GM23338 (cell line): ENCODE measurements around the gene DCAF5. TPM values are rescaled to one million over a fixed set of nuclear protein-coding genes. Genes with fewer than 3 reads are reported as not detected.

Experiments used
- polyA plus RNA-seq: library from polyadenylated mRNA; unstranded; fragments of >200 nt; fragmentation: Nextera tagmentation; extraction: Ambion mirVana; gene quantifications from 2 replicates; pipeline ENCODE4 v1.2.1, GENCODE V29; 2016
- small RNA-seq: library from RNA; depleted of rRNA; stranded (forward); fragments of <200 nt; gene quantifications from one replicate; pipeline ENCODE3, GENCODE V24; 2014; ENCODE audit warnings: low replicate concordance
- total RNA-seq: library from RNA; depleted of rRNA; stranded (reverse); fragments of >200 nt; shearing (Covaris generic); gene quantifications from 2 replicates; pipeline ENCODE4 v1.2.3, GENCODE V29; 2014; rRNA removed

Gene DCAF5
- total and polyA plus RNA-seq, 2 experiments from 2014 or later, result 14.0 to 15.2 TPM

Small RNA genes within 50 kb of the gene (small RNA-seq; reads per million reads assigned to genes)
- gene RF00019, result not detected
- gene RPS29P1, result not detected

Other genes starting within 250 kb of the DCAF5 start
- 257 and 280 TPM in 2 replicates for gene ACTN1, start 173.8 kb downstream of the DCAF5 start, total RNA-seq
- 121 and 129 TPM in 2 replicates for gene ACTN1, start 173.8 kb downstream of the DCAF5 start, polyA plus RNA-seq
- 20.9 and 23.3 TPM in 2 replicates for gene EXD2, start 38.4 kb upstream of the DCAF5 start, total RNA-seq
- 9.9 and 10.3 TPM in 2 replicates for gene EXD2, start 38.4 kb upstream of the DCAF5 start, polyA plus RNA-seq
- 2.9 and 5.3 TPM in 2 replicates for gene GALNT16, start 107.0 kb upstream of the DCAF5 start, total RNA-seq
- gene GALNT16, start 107.0 kb upstream of the DCAF5 start, polyA plus RNA-seq, result 0.90 and 1.5 TPM in 2 replicates
- 188 and 325 TPM in 2 replicates for gene ERH, start 245.2 kb upstream of the DCAF5 start, total RNA-seq
- 545 and 597 TPM in 2 replicates for gene ERH, start 245.2 kb upstream of the DCAF5 start, polyA plus RNA-seq
- gene SLC39A9, start 245.6 kb upstream of the DCAF5 start, total RNA-seq, result 48.1 and 49.1 TPM in 2 replicates
- 16.4 and 17.7 TPM in 2 replicates for gene SLC39A9, start 245.6 kb upstream of the DCAF5 start, polyA plus RNA-seq